HG02973 (cell line): ENCODE results near the gene RNU1-3.
"Not testable (repeated sequence)": the region's sequence is repeated elsewhere in the genome, so short reads cannot be mapped to it uniquely, and the experiment has no call there.

Experiments
- ATAC-seq: cut with Tn5 transposase; IDR thresholded peaks from one replicate; pipeline ENCODE4 v1.9.1; 2021; ENCODE audit warnings: moderate library complexity; ENCODE audit not compliant: unreplicated experiment

Gene RNU1-3

GRCh38 chr1:16641159-16641975, 25.4 kb downstream of the RNU1-3 start:
- ATAC-seq = not testable (repeated sequence)

DNA sequence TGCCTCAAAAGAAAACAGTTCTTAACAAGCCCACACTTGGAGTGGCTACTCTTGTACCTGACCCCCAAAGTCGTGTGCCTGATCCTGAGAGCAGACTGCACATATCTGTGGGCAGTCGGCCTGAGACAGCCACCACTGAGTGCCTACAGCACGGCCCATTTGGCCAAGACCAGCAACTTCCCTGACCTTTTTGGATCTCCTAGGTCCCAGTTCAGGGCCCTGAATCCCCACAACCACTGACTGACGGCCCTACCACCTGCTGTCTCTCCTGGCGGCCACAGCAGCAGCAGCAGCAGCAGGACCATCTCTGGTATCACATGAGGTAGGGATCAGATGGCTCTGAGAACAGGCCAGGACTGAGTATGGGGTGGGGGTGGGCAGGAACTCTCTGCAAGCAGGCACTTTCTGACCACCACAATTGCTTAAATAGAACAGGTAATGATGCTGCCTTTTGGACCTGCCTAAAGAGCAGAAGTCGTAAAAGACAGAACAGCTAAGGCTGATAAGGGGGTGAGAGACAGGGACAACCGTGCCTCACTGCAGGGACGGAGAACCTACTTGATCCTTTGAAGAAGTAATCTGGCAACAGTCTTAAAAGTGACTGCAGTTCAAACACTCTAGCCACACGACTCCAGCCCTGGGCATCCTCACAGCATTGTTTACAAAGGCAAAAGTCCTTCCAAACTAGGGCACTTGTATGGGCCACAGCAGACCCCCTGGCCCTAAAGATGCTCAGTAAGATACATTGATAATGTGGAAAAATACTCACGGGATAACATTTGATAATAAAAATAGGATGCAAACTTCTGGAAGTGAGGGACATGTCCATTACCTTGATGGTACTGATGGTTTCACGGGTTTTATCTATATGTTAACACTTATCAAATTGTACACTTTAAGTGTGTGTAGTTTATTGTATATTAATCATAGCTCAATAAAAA, 27.4 kb downstream of the RNU1-3 start:
- ATAC-seq = not testable (repeated sequence)

- not testable (repeated sequence) for ATAC-seq
These were observed 28.6 kb downstream of the RNU1-3 start for GRCh38 chr1:16637941-16638778.

DNA sequence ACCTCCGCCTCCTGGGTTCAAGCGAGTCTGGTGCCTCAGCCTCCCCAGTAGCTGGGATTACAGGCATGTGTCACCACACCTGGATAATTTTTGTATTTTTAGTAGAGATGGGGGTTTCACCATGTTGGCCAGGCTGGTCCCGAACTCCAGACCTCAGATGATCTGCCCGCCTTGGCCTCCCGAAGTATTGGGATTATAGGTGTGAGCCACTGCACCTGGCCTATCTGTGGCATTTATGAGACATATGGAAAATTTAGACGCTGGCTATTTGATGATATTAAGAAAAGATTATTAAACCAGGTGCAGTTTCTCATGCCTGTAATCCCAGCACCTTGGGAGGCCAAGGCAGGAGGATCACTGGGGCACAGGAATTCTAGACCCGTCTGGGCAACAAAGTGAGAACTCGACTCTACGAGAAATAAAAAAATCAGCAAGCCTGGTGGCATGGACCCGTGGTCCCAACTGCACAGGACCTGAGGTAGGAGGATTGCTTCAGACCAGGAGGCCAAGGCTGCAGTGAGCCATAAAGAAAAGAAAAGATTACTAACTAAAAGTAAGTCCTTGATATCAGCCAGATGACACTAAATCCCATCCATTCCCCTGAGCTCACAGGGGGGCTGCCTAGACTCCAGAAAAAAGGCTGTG, 30.1 kb downstream of the RNU1-3 start:
- not testable (repeated sequence) for ATAC-seq

- ATAC-seq = not testable (repeated sequence)
These were observed 30.8 kb downstream of the RNU1-3 start for GRCh38 chr1:16635959-16636358.

GRCh38 chr1:16633540-16634282, 33.0 kb downstream of the RNU1-3 start:
- not testable (repeated sequence) for ATAC-seq

GRCh38 chr1:16632044-16632850, 34.5 kb downstream of the RNU1-3 start:
- not testable (repeated sequence) for ATAC-seq

- ATAC-seq = no peak
These were observed 35.3 kb downstream of the RNU1-3 start for GRCh38 chr1:16631248-16632043.

- ATAC-seq = no peak
These were observed 36.0 kb downstream of the RNU1-3 start for GRCh38 chr1:16630661-16631247.

GRCh38 chr1:16629916-16630530, 36.7 kb downstream of the RNU1-3 start:
- not testable (repeated sequence) for ATAC-seq

GRCh38 chr1:16628361-16629111, 38.2 kb downstream of the RNU1-3 start:
- no peak for ATAC-seq

DNA sequence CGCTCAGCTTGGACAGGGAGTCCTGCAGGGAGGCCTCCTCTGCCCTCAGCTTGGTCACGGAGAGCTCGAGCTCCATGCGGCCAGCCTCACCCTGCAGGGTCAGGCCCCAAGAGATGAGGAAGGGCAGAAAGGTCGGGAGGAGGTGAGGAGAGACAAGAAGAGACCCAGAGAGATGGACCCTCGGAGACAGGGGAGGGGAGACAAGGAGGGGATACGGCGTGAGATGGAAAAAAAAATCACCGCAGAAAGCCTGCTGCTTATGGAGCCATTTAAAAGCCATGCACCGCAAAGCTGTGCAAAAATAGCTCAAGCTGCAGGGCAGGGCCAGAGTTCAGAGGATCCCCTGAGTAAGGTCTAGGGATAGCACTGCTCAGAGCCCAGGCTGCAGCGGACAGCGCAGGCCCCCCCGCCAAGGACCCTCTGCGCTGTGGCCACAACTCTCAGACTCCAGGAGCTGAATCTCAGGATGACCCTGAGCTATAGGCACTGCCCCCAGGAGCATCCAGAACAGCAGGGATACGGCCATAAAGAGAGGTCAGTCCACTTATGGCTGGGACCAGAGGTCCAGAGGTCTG, 40.3 kb downstream of the RNU1-3 start:
- not testable (repeated sequence) for ATAC-seq

DNA sequence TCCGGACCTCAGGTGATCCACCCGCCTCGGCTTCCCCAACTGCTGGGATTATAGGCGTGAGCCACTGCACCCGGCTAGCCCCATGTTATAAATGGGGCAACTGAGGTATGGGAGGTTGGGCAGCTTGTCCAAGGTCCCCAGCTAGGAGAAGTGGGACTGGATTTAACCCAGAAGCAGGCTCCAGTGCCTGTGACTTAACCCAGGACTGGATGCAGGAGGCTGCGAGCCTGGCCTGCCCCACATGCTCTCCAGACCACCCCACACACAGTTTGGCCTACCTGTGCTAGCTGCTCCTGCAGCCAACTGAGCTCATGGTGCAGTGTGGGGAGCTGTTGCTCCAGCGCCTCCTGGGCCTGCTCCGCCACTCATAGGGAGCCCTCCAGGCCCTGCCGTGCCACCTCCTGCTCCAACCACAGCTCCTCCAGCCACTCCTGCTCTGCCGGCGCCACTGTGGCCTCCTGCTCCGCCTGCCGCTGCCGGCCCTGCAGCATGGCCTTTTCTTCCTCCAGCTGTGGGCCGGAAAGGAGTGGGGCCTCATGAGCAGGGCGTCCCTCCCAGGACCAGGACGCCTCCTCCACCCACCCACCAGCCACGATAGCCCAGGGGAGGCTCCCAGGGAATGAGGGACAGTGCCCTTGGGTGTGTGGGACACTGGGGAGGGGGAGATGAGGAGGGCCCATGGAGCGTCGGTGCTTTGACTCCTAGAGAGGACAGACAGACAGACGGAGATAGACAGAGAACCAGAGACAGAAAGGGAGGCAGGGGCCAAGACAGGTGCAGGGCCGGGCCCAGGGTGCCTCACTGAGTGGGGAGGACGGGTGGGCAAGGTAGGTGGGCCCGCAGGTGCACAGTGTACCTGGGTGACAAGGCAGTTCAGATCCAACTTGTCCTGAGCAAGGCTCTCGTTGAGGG, 41.0 kb downstream of the RNU1-3 start:
- ATAC-seq = no peak

DNA sequence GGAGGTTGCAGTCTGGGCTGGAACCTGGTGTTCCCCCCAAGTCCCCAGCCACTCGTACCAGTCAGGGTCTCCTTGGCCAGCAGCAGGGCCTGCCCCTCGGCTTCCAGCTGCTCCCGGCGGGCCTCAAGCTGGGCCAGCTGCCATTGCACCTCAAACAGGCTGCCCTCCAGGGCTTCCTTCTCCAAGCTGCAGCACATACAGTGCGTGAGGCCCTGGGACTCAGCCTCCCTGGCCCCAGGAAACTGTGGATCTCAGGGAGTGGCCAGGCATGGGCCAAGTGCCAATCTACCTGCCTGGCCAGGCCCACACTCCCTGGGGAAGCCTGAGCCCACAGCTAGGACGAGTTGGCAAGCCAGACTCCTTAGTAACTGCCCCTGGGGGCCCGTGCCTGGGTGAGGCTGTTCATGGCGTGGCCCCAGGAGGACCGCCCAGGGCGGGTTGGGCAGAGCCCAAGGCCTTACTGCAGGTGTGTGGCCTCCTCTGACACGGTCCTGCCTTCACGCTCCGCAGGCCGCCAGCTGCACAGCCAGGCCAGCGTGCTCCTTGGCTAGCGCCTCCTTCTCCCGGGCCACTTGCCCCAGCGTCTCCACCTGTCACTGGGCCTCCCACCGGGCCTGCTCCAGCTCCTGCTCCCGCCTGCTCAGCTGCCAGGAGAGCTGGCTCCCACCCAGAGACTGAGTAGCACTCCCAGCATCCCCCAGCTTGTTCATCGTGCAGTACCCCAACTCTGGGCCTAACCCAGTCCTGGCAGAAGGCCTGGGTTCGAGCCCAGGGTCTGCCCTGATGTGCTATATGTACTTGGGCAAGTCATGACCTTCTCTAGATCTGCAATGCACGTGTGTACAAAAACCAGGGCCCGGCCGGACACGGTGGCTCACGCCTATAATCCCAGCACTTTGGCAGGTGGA, 42.7 kb downstream of the RNU1-3 start:
- ATAC-seq = not testable (repeated sequence)
